Measurements from ENCODE around the gene CDRT15L2.
"Not testable (repeated sequence)": the region's sequence is repeated elsewhere in the genome, so short reads cannot be mapped to it uniquely, and the experiment has no call there.

Gene CDRT15L2
- total RNA-seq, result 0 reads per million in 2 donors

DNA sequence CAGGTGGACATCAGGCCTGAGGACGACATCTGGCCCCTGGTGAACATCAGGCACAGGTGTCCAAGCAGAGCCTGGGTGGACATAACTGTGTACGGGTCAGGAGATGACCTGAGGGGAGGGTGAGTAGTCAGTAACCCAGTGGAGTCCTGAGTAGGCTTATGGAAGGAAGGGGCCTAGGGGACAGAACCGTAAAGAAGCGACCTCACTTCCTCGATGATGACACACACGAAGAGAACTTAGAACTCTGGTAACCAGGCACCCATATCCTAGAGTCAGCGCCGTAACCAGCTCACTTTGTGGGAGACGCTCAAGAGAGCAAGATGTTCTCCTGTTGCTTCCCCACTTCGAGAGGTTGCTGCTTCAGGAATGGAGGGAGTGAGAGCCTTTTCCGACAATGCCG lies at the start of gene CDRT15L2:
CDRT15L2 (plus strand) TSS at position 301 of the 400 bp plus-strand sequence; CDS start at position 321, 20 bp downstream.
- DNase-seq, result not testable (repeated sequence)

DNA sequence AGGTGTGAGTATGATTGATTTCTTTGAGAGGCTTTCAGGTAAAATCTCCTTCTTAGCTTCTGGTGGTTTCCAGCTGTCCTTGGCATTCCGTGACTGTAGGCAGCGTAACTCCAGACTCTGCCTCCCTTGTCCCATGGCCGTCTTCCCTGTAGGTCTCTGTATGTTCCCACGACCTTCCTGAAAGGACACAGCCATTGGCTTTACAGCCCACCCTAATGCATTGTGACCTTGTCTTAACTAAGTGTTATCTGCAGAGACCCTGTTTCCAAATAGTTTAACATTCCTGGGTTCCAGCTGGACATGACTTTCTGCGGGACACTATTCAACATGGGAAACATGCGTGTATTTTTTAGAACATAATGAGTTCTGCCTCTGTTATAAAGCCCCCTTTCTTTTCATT lies 49.4 kb upstream of the CDRT15L2 start:
- not testable (repeated sequence) for DNase-seq

GRCh38 chr17:20532544-20533090 lies 46.9 kb upstream of the CDRT15L2 start:
- DNase-seq, result not testable (repeated sequence)

DNA sequence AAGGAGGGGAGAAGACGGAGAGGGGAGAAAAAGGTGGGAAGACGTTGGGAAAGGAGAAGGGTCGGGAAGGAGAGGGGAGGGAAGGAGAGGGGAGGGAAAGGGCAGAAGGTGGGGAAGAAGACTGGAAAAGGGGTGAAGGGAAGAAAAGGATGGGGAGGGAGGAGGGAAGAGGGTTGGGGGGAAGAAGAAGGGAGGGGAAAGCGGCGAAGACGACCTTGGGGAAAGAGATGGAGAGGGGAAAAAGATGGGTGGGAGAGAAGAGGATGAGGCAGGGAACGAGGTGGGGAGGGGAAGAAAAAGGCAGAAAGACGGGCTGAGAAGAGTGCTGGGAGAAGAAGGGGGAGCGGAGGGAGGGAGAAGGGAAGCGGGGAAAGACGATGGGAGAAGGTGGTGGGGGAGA lies 46.3 kb upstream of the CDRT15L2 start:
- not testable (repeated sequence) for DNase-seq

GRCh38 chr17:20534711-20535550 lies 44.6 kb upstream of the CDRT15L2 start:
- DNase-seq, result not testable (repeated sequence)

DNA sequence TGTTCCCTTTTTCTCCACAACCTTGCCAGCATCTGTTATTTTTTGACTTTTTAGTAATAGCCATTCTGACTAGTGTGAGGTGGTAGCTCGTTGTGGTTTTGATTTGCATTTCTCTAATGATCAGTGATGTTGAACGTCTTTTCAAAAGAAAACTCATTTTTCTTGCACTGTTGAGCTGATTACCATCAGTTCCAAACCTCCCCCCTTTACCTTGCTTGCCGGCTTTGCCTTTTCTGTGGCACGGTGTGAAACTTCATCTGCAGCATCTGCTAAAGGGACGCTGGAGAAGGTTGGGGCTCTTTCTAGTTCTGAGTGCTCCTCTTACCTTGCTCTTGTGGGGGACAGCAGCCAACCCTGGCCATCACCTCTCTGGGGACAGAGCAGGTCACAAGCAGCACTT lies 39.1 kb upstream of the CDRT15L2 start:
- DNase-seq, result not testable (repeated sequence)

DNA sequence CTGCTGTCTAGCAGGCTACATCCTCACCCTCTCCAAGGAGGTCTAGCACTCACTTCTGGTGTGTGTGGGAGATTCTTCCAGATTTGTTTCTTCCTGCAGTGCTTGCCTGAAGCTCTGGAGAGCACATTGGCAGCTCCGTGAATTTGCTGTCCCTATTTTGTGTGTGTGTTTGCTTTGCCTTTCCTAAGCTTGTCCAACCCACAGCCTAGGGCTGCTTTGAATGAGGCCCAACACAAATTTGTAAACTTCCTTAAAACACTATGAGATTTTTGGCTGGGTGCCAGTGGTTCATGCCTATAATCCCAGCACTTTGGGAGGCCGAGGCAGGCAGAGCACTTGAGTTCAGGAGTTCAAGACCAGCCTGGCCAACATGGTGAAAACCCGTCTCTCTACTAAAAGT lies 38.7 kb upstream of the CDRT15L2 start:
- not testable (repeated sequence) for DNase-seq

DNA sequence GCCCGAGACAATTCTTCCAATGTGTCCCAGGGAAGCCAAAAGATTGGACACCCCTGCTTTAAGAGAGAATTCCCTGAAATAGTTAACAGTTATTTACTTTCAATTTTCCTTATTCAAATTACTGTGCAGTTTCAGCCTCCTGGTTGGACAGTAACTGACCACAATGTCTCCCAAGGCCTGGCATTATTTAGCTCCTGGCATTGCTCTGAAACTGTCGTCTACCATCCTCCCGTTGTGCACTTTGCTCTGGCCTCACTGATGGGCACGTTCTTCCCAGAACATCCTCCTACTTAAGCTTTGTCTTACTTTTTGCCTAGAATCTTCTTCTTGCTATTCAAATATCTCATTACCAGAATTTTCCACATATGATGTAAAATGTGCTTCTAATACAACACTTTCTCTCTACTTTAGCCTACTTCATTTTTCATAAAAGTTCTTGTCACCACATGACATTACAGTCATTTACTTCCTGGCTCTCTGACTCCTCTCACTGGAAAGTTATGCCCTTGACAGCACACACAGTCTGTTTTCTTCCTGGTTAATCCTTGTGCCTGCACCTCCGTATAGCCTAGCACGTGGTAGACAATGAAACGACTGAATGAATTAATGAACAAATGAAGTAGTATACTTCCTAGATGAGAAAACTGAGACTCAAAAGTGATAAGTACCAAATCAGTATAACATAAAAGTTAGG lies 37.5 kb upstream of the CDRT15L2 start:
- not testable (repeated sequence) for DNase-seq

- DNase-seq, result not testable (repeated sequence)
Observed at GRCh38 chr17:20547923-20548322, 31.6 kb upstream of the CDRT15L2 start.

GRCh38 chr17:20552920-20553319 lies 26.6 kb upstream of the CDRT15L2 start:
- not testable (repeated sequence) for DNase-seq

DNA sequence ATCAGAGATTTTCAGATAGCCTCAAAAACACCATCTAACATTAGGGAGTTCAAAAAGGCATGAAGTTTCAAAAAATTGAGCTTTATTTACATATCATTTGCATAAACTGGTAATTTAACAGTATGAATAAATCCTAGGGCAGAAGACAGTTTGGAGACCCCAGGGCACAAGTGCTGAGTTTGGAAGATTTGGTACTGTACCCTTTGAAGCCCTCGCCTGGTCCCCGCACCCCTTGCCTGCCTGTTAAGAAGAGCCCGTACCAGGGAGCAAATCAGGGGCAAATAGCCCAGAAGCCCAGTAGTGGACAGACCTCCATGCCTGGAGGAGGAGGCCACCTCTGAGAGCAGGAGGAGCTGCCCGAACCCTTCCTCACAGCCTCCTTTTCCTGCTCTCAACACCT lies 24.8 kb upstream of the CDRT15L2 start:
- not testable (repeated sequence) for DNase-seq

DNA sequence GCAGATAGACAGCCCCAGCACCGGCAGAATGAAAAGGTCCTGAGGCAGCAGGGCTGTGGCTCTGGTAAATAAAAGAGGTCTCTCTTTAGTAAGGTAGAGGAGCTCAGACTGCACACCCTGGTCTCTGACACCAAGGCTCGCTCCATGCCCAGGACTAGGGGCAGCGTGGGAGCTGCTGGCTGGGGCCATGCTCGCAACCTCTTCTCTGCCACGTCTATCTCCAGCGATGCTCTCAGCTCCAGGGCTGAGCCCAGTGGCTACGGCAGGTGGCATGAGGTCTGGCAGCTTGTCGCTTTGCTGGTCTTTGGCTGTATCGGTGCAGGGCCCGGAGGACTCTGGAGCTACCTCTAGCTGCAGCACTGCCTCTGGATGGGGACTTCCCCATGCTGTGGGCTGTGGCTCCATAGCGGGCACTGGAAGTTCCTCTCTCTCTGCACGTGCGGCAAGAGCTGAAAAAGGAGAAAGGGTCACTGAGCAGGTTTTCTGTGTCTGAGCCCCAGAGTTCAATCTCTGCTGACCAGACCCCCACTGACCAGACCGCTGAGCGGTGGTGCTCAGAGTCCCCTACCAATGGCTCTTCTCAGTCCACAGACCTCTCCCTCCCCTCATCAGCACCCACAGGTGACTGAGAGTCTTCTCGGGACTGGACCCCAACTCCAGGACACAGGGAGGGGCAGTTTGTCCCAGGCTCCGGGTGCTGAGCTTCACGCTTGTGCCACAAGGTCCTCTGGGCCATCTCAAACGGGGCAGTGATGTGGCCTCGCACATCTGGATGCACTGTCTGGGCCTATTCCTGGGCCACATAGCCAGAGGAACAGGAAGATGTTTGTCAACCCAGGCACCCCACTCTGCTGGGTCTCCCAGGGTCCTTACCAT lies 24.2 kb upstream of the CDRT15L2 start:
- not testable (repeated sequence) for DNase-seq

- not testable (repeated sequence) for DNase-seq
Observed at GRCh38 chr17:20558096-20558495, 21.4 kb upstream of the CDRT15L2 start.

- DNase-seq, result not testable (repeated sequence)
Observed at GRCh38 chr17:20559018-20559417, 20.5 kb upstream of the CDRT15L2 start.

DNA sequence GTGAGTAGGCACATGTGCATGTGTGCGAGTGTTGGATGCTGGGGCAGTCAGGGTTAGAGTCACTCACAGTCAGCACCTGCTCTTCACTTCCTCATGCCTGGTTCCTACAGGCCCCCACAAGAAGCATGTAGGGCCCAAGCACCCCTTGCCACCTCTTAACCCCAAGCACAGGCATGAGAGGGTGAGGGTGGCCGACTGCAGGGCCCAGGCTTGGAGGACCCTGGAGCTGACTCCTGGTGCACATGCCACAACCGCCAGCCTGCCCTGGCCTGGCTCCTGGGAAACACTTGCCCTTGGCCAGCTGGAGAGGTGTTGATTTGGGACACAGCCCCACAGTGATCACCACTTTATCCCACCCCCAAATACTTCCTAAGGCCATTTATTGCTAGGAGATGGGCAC lies 16.9 kb upstream of the CDRT15L2 start:
- DNase-seq, result no peak

- not testable (repeated sequence) for DNase-seq
Observed at GRCh38 chr17:20565245-20565644, 14.3 kb upstream of the CDRT15L2 start.

DNA sequence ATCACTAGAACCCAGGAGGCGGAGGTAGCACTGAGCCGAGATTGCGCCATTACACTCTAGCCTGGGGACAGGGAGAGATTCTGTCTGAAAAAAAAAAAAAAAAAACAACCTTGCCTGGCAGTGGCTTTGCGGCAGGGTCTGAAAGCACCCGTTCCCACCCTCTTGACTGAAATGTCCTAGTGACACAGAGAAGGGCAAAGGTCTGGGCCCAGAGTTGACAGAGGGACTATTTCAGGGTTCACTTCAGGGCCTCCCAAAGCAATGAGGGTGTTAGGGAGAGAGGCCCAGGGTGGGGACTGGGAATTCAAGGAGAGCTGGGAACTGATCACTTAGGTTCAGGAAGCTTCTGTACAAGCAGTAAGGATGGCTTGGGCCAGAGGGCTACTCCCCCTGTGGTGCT lies 13.8 kb upstream of the CDRT15L2 start:
- no peak for DNase-seq

GRCh38 chr17:20566736-20567135 lies 12.8 kb upstream of the CDRT15L2 start:
- not testable (repeated sequence) for DNase-seq

DNA sequence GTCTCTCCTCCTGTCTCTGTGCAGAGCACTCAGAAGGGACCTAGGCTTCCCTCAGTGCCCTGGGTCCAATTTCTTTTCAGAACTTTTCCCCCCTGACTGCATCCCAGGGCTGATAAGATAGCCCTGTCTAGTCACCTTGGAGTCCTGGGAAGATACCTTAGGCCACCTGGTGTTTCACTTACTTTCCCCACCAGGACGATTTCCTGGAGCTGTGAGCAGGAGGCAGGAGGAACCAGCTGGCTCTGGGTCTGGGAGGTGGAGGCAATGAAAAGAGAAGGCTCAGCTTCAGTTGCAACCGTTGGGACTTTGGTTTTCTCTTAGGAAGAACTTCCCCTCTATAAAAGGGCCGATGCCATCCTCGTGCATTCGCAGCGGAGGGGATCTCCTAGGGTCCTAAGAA lies 12.1 kb upstream of the CDRT15L2 start:
- not testable (repeated sequence) for DNase-seq

DNA sequence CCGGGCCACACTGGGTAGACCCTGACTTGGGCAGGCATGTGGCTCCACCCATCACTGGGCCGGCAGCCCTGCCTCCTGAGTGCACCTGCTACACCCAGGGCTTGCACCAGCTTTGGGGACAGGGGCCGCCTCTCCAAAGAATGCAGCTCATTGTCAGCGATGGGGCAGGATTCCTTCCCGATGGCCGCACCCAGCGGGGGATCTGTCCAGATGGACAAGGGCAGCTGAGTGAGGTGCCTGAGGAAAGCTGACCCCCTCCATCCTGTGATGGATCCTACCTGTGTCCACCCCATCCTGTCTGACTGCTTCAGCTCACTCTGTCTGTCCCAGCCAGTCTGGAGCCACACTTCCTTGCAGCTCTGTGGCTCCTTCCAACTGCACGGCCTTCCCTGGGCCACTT lies 10.9 kb upstream of the CDRT15L2 start:
- DNase-seq, result not testable (repeated sequence)

GRCh38 chr17:20571653-20572052 lies 7.9 kb upstream of the CDRT15L2 start:
- DNase-seq, result not testable (repeated sequence)

DNA sequence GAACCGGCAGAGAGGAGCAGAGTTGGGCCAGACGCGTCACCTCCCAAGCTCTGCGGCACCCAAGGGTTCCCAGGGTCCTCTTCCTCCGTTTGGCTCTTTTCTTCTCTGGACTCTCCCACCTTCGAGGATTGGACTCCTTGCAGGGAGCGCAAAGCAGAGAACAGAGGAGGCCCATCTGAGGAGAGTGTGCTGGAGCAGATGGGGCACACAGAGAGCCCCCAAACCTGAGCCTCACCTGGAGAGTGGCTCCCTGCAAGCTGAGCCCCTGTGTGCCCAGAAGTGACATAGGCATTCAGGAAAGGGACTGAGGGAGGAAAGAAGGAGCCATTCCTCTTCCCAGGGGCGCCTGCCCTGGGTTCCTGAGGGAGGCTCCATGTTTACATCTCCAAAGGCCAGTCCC lies 6.3 kb upstream of the CDRT15L2 start:
- not testable (repeated sequence) for DNase-seq
